Upper lobe of right lung (tissue), 1 donor: ENCODE measurements around the gene FRMD4A. TPM values are rescaled to one million over a fixed set of nuclear protein-coding genes. Genes with fewer than 3 reads are reported as not detected.

Experiments
- ATAC-seq: fragments of 200-7000 bp; cut with Tn5 transposase; one replicate; pipeline ENCODE4 v1.9.1; 2020; ENCODE audit warnings: mild to moderate bottlenecking, moderate library complexity
- DNase-seq: peaks from one replicate; pipeline ENCODE4 v3.0.0-alpha.2; 2020
- H3K27ac ChIP-seq: fragments of 200-600 bp; one replicate; pipeline ENCODE4 v1.8.0; 2022
- H3K27me3 ChIP-seq: fragments of 200-600 bp; one replicate; pipeline ENCODE4 v1.8.0; 2022; ENCODE audit warnings: mild to moderate bottlenecking
- H3K36me3 ChIP-seq: fragments of 200-600 bp; one replicate; pipeline ENCODE4 v1.8.0; 2022
- H3K4me1 ChIP-seq: fragments of 200-600 bp; one replicate; pipeline ENCODE4 v1.8.0; 2022
- H3K4me3 ChIP-seq: fragments of 200-600 bp; one replicate; pipeline ENCODE4 v1.8.0; 2022; ENCODE audit warnings: mild to moderate bottlenecking
- H3K9me3 ChIP-seq: fragments of 200-600 bp; one replicate; pipeline ENCODE4 v1.8.0; 2022
- CTCF ChIP-seq: fragments of 200-600 bp; IDR thresholded peaks from one replicate; pipeline ENCODE4 v1.8.0; 2022; ENCODE audit warnings: antibody characterized with exemption
- intact Hi-C: fragments of 100-400 bp; cut with DNase I; formaldehyde crosslinking; loops from one replicate; pipeline ENCODE4 v1.11.0; 2022
- total RNA-seq: library from RNA; stranded (reverse); fragmentation: NEBNext Ultra II Directional; extraction: Animal tissue kit (Norgen Biotek cat#: 25700); gene quantifications from one replicate; pipeline ENCODE4 v1.2.1, GENCODE V29; 2021
- donor health status: DM: no; HTN: yes; CAD: no; lungs with severe emphysema.

The FRMD4A gene
- total RNA-seq, 1 donor from 2014 or later = 38.3 TPM

- DNase-seq (no peak), ATAC-seq (no peak)
- intact Hi-C loops = no loop called here
- TF ChIP-seq CTCF = no peak
- Histone ChIP-seq H3K36me3 (no peaks in the 10 kb centered on the region), H3K27ac (no peak overlapping the region), H3K4me3 (no peak overlapping the region), H3K9me3 (no peaks in the 10 kb centered on the region), H3K27me3 (peaks cover 6% of the 10 kb centered on the region), H3K4me1 (no peaks in the 10 kb centered on the region)
These were observed 26.7 kb downstream of the FRMD4A start for GRCh38 chr10:14304046-14304445.

GRCh38 chr10:14302035-14302434, 28.7 kb downstream of the FRMD4A start:
- H3K4me3 ChIP-seq = no peak overlapping the region
- ATAC-seq = no peak

GRCh38 chr10:14299556-14299955, 31.2 kb downstream of the FRMD4A start:
- Histone ChIP-seq H3K27ac (no peak overlapping the region), H3K27me3 (peaks cover 6% of the 10 kb centered on the region), H3K4me1 (no peaks in the 10 kb centered on the region), H3K4me3 (no peak overlapping the region), H3K36me3 (no peaks in the 10 kb centered on the region), H3K9me3 (no peaks in the 10 kb centered on the region)
- ATAC-seq (no peak), DNase-seq (no peak)
- TF ChIP-seq CTCF = no peak
- intact Hi-C loops = no loop called here

More at GRCh38 chr10:14302035-14302434, 28.7 kb downstream of the FRMD4A start:
- Histone ChIP-seq H3K9me3 (no peaks in the 10 kb centered on the region), H3K36me3 (no peaks in the 10 kb centered on the region), H3K27ac (no peak overlapping the region), H3K27me3 (peaks cover 6% of the 10 kb centered on the region), H3K4me1 (no peaks in the 10 kb centered on the region)
- intact Hi-C loops = no loop called here
- no peak for DNase-seq
- peak; percentile 29 for TF ChIP-seq CTCF

GRCh38 chr10:14296065-14296709, 34.5 kb downstream of the FRMD4A start:
- peaks cover 6% of the 10 kb centered on the region for H3K27me3 ChIP-seq
- H3K36me3 ChIP-seq = no peaks in the 10 kb centered on the region
- DNase-seq (no peak), ATAC-seq (no peak)
- no peaks in the 10 kb centered on the region for H3K4me1 ChIP-seq
- intact Hi-C loops = no loop called here
- no peak for TF ChIP-seq CTCF
- H3K27ac ChIP-seq = no peak overlapping the region
- H3K9me3 ChIP-seq = no peaks in the 10 kb centered on the region
- no peak overlapping the region for H3K4me3 ChIP-seq

- H3K27me3 ChIP-seq = no peaks in the 10 kb centered on the region
- no peak for TF ChIP-seq CTCF
- H3K9me3 ChIP-seq = no peaks in the 10 kb centered on the region
- H3K27ac ChIP-seq = no peak overlapping the region
- ATAC-seq = no peak
- H3K4me3 ChIP-seq = no peak overlapping the region
- DNase-seq = no peak
- no peaks in the 10 kb centered on the region for H3K36me3 ChIP-seq
- intact Hi-C loops = no loop called here
- H3K4me1 ChIP-seq = no peaks in the 10 kb centered on the region
These were observed 36.2 kb downstream of the FRMD4A start for GRCh38 chr10:14294347-14295059.
